ENCODE data around the gene DDX39B.

Gene DDX39B

GRCh38 chr6:31546339-31546957 is 4.6 kb upstream of the DDX39B start, which contains the start of gene ATP6V1G2:
Gene ATP6V1G2 (minus strand): TSS chr6:31546608. CDS start chr6:31546559, 49 bp downstream.
- peak; percentile 96 for TF ChIP-seq CTCF (IDR thresholded peaks at IDR 0.05; ENCODE audit: control extremely low read depth, extremely low read depth, low read depth, missing control alignments)
- DNase-seq (ENCODE audit: extremely low spot score), result peak; percentile 68
- ChIA-PET POLR2A (interaction anchor here (1.0 to 7.3 kb wide), 4 partner anchors 31 to 316 kb away, joined by 3 to 86 read pairs (median 6); partner anchors contain the start of genes HSPA1B, NCR3, NEU1 and TNF), CTCF (interaction anchor here (0.8 to 54.8 kb wide), 20 partner anchors 11 to 405 kb away, joined by 3 to 2725 read pairs (median 4); partner anchors contain the start of genes AIF1, BAG6, GPANK1 and LST1)

GRCh38 chr6:31545291-31545690 is 3.5 kb upstream of the DDX39B start:
- no peak for DNase-seq (ENCODE audit: extremely low spot score)
- TF ChIP-seq CTCF (IDR thresholded peaks at IDR 0.05; ENCODE audit: control extremely low read depth, extremely low read depth, low read depth, missing control alignments), result no peak
- CTCF ChIA-PET, result interaction anchor here (1.3 to 54.8 kb wide), 4 partner anchors 47 to 406 kb away, joined by 3 to 2725 read pairs (median 10); partner anchors contain the start of genes LST1, LTB, NCR3 and TNF
- POLR2A ChIA-PET, result interaction anchor here (7.3 kb wide), 1 partner anchor 32 kb away, joined by 86 read pairs; the partner anchor contains the start of gene TNF

GRCh38 chr6:31544676-31545075 is 2.9 kb upstream of the DDX39B start:
- ChIA-PET CTCF (interaction anchor here (2.0 to 54.8 kb wide), 3 partner anchors 47 to 193 kb away, joined by 7 to 2725 read pairs (median 14); partner anchors contain the start of genes LST1, LTB, NCR3 and TNF), POLR2A (interaction anchor here (0.6 to 7.3 kb wide), 2 partner anchors 33 to 99 kb away, joined by 3 to 86 read pairs; partner anchors contain the start of gene TNF)
- DNase-seq (ENCODE audit: extremely low spot score), result no peak
- no peak for TF ChIP-seq CTCF (IDR thresholded peaks at IDR 0.05; ENCODE audit: control extremely low read depth, extremely low read depth, low read depth, missing control alignments)

- DNase-seq (ENCODE audit: extremely low spot score), result no peak
- CTCF ChIA-PET, result interaction anchor here (1.2 to 54.8 kb wide), 3 partner anchors 9 to 409 kb away, joined by 3 to 2725 read pairs (median 4); partner anchors contain the start of genes LST1, LTB, NCR3 and TNF
- POLR2A ChIA-PET, result interaction anchor here (0.6 kb wide), 2 partner anchors 32 to 61 kb away, joined by 3 read pairs; partner anchors contain the start of gene TNF
- no peak for TF ChIP-seq CTCF (IDR thresholded peaks at IDR 0.05; ENCODE audit: control extremely low read depth, extremely low read depth, low read depth, missing control alignments)
Observed at GRCh38 chr6:31543639-31544038, 1.8 kb upstream of the DDX39B start.

- peak; percentile 41 for DNase-seq (ENCODE audit: extremely low spot score)
- CTCF ChIA-PET, result interaction anchor here (0.8 to 54.8 kb wide), 11 partner anchors 9 to 289 kb away, joined by 3 to 2725 read pairs (median 4); partner anchors contain the start of genes LST1, LTB, MCCD1 and NCR3
- no peak for TF ChIP-seq CTCF (IDR thresholded peaks at IDR 0.05; ENCODE audit: control extremely low read depth, extremely low read depth, low read depth, missing control alignments)
- POLR2A ChIA-PET, result interaction anchor here (0.6 to 2.2 kb wide), 18 partner anchors 10 to 589 kb away, joined by 3 to 14 read pairs (median 4); partner anchors contain the start of genes LST1, LTA, MCCD1 and MICB
Observed at GRCh38 chr6:31541059-31541657, 645 bp downstream of the DDX39B start.

- ChIA-PET POLR2A (interaction anchor here (1.5 to 2.2 kb wide), 7 partner anchors 9 to 78 kb away, joined by 5 to 14 read pairs (median 7); partner anchors contain the start of genes MCCD1 and TNF), CTCF (interaction anchor here (1.6 to 54.8 kb wide), 6 partner anchors 9 to 51 kb away, joined by 4 to 2725 read pairs (median 8); partner anchors contain the start of genes LST1, LTB, MCCD1 and NCR3)
- no peak for TF ChIP-seq CTCF (IDR thresholded peaks at IDR 0.05; ENCODE audit: control extremely low read depth, extremely low read depth, low read depth, missing control alignments)
- no peak for DNase-seq (ENCODE audit: extremely low spot score)
Observed at GRCh38 chr6:31540640-31541039, 1.2 kb downstream of the DDX39B start.
